ENCODE results near the gene KXD1.
A peak's percentile ranks its signal among the peaks of the same experiment; 100 is the strongest.

KXD1 gene

GRCh38 chr19:18586306-18586705 is 28.6 kb downstream of the KXD1 start:
- no peak for TF ChIP-seq CTCF (IDR thresholded peaks at IDR 0.05; ENCODE audit: insufficient read depth, missing control alignments)
- DNase-seq (ENCODE audit: insufficient read length, low spot score) (no peak), FAIRE-seq (no peak)

- FAIRE-seq, result no peak
- no peak for TF ChIP-seq CTCF (IDR thresholded peaks at IDR 0.05; ENCODE audit: insufficient read depth, missing control alignments)
- no peak for DNase-seq (ENCODE audit: insufficient read length, low spot score)
These were observed 29.9 kb downstream of the KXD1 start for GRCh38 chr19:18587561-18587960.

GRCh38 chr19:18587962-18588610 is 30.4 kb downstream of the KXD1 start:
- TF ChIP-seq CTCF (IDR thresholded peaks at IDR 0.05; ENCODE audit: insufficient read depth, missing control alignments), result no peak
- DNase-seq (ENCODE audit: insufficient read length, low spot score) (no peak), FAIRE-seq (no peak)

- FAIRE-seq (no peak), DNase-seq (ENCODE audit: insufficient read length, low spot score) (no peak)
- TF ChIP-seq CTCF (IDR thresholded peaks at IDR 0.05; ENCODE audit: insufficient read depth, missing control alignments), result peak; percentile 79
These were observed 31.1 kb downstream of the KXD1 start, which contains the start of gene REX1BD for GRCh38 chr19:18588611-18589379. REX1BD (plus strand) TSS chr19:18588798; CDS start chr19:18588802, 4 bp downstream.

- FAIRE-seq (no peak), DNase-seq (ENCODE audit: insufficient read length, low spot score) (no peak)
- TF ChIP-seq CTCF (IDR thresholded peaks at IDR 0.05; ENCODE audit: insufficient read depth, missing control alignments), result no peak
These were observed 32.0 kb downstream of the KXD1 start for GRCh38 chr19:18589380-18590272.

GRCh38 chr19:18590273-18591272 is 32.9 kb downstream of the KXD1 start:
- peak; percentile 2 for TF ChIP-seq CTCF (IDR thresholded peaks at IDR 0.05; ENCODE audit: insufficient read depth, missing control alignments)
- DNase-seq (ENCODE audit: insufficient read length, low spot score) (peak; percentile 73), FAIRE-seq (no peak)

Data from D721Med (cell line).